Omental fat pad (tissue), 4 donors: Measurements from ENCODE around the gene MAP3K13. TPM values are rescaled to one million over a fixed set of nuclear protein-coding genes. Genes with fewer than 3 reads are reported as not detected.
"Not testable (repeated sequence)": the region's sequence is repeated elsewhere in the genome, so short reads cannot be mapped to it uniquely, and the experiment has no call there.

Experiments
- ATAC-seq: fragments of 150-250 bp; one replicate; pipeline ENCODE4 v1.9.1; 2016; ENCODE audit warnings: mild to moderate bottlenecking, moderate library complexity; ENCODE audit not compliant: low FRiP score
- DNase-seq: peaks from one replicate; pipeline ENCODE4 v3.0.0-alpha.2; 2019; ENCODE audit warnings: low spot score
- CTCF ChIP-seq, 3 donors: fragments of 450-650 bp; IDR thresholded peaks; one replicate each; pipeline ENCODE4 v1.5.1; 2016 to 2017; ENCODE audit warnings: antibody characterized with exemption in 3 of 3, mild to moderate bottlenecking in 3 of 3, moderate library complexity in 2 of 3
- total RNA-seq, 4 donors: library from RNA; depleted of rRNA; stranded (reverse); fragments of >200 nt; gene quantifications; one replicate each; pipeline ENCODE4 v1.1.0, GENCODE V29; 2016

Gene MAP3K13
- total RNA-seq, 4 donors from 2014 or later = 12.4 to 17.8 (median 16.3) TPM

DNA sequence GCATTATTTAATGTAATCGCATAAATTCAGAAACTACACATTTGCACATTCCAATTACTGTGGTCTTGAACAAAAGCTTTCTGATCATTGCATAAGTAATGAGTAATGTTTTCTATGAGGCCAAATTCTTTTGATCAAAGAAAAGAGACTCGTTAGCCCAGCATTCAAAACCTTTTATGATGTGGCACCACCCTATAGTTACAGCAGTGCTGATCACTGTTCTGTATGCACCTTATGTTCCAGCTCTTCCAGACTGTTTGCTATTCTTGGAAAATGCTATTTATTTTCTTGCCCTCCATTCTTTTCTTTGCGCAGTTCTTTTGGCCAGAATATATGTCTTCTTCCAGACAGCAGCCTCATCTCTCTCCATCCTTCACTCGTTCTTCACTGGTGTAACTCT is 42.3 kb downstream of the MAP3K13 start:
- no peak for TF ChIP-seq CTCF (IDR thresholded peaks at IDR 0.05)
- ATAC-seq (no peak), DNase-seq (no peak)

DNA sequence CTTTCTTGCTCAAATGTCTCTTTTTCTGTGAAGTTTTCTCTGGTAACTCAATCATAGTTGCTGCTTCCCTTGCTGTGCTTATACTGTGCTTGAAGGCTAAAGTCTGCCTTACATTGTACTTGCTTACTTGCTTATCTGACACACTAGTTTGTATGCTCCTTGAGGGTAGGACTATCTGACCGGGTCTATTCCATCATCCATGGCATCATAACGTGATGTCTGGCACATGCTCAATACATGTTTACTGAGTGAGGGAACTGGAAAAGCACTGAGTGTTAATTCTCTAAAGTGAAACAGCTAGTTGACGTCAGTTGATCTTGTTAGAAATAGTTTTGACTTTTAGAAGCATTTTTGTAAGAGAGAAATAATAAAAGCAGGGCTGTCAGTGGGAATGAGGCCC is 42.7 kb downstream of the MAP3K13 start:
- ATAC-seq (no peak), DNase-seq (no peak)
- TF ChIP-seq CTCF (IDR thresholded peaks at IDR 0.05) = no peak

DNA sequence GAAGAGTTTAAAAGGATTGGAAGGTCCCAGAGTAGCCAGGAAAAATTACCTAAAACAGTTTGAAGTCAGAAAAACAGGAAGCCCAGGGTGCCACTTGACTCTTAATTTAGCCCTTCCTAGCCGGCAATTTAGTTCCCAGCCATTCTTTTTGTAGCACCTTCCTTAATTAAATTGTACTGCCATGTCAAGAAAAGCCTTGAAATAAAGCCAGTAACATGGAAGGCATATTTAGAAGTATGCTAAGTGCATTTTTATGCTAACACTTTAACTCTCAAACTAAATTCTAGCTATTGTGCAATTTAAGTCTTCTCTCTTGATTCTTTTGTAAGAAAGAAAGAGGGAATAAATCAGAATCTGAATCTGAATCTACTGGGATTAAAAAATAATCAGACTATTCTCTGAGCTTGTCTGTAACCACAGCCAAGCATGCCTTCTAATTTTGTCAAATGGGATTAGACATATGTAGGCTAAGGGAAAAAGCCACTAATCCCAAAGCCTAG is 43.2 kb downstream of the MAP3K13 start:
- ATAC-seq (no peak), DNase-seq (no peak)
- TF ChIP-seq CTCF (IDR thresholded peaks at IDR 0.05) = no peak

- ATAC-seq (no peak), DNase-seq (no peak)
- no peak for TF ChIP-seq CTCF (IDR thresholded peaks at IDR 0.05)
Observed at GRCh38 chr3:185409957-185410356, 47.0 kb downstream of the MAP3K13 start.

- TF ChIP-seq CTCF (IDR thresholded peaks at IDR 0.05) = no peak
- no peak for ATAC-seq
- DNase-seq = no peak
Observed at GRCh38 chr3:185411133-185411532, 48.2 kb downstream of the MAP3K13 start.

DNA sequence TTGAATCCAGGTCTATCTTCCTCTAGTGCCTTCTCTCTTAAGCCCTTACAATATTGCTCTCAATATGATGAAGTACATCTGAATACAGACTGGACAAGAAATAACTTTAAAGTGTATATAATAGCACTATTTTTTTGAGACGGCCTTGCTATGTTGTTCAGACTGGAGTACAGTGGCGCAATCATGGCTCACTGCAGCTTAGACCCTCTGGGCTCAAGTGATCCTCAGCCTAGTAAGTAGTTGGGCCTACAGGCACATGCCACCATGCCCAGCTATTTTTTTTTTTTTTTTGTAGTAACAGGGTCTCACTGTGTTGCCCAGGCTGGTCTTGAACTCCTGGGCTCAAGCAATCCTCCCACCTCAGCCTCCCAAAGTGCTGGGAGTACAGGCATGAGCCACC is 53.6 kb downstream of the MAP3K13 start:
- DNase-seq (no peak), ATAC-seq (no peak)
- no peak for TF ChIP-seq CTCF (IDR thresholded peaks at IDR 0.05)

DNA sequence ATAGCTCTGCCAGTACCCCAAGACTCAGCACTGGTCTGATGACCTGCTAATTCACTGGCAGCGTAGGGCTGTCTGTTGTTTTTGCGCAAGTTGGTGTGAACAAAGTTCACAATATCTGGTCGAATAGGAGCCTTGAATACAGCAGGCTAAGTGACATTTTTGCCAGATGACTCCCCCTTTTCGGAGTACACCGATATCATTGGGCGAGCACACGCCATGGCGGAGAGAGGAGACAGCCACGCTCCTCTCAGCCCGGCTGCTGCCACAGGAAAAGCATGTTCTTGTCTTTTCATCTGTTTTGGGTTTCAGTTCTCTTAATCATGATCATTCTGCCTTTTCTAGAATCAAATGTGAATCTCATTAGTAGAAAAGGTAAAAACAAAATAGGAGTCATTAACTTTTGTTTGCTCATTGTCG is 55.6 kb downstream of the MAP3K13 start:
- not testable (repeated sequence) for DNase-seq

DNA sequence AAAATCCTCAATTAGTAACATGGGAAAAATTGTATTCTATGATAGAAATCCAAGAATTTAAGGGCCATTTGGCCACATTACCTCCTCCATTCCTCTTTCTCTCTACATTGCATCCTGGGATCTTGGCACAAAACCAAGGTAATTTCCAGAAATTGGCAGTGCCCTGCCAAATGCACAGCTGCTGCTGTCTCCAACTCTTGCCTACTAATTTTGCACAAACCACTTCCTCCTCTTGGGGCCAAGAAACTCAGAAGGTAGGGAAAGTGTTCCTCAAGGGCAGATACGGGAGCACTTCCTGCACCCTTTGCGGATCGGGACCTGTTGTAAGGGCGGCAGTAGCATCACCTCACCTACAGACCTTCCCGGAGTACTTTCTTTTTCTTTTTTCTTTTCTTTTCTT is 57.8 kb downstream of the MAP3K13 start:
- DNase-seq (no peak), ATAC-seq (no peak)
- no peak for TF ChIP-seq CTCF (IDR thresholded peaks at IDR 0.05)

More for the DNA sequence above, 55.6 kb downstream of the MAP3K13 start:
- not testable (repeated sequence) for ATAC-seq
